ENCODE data around the gene GOLGA6A. TPM values are rescaled to one million over a fixed set of nuclear protein-coding genes. Genes with fewer than 3 reads are reported as not detected.
"Not testable (repeated sequence)": the region's sequence is repeated elsewhere in the genome, so short reads cannot be mapped to it uniquely, and the experiment has no call there.

Gene GOLGA6A
- total RNA-seq, 1 donor = under 0.01 TPM

DNA sequence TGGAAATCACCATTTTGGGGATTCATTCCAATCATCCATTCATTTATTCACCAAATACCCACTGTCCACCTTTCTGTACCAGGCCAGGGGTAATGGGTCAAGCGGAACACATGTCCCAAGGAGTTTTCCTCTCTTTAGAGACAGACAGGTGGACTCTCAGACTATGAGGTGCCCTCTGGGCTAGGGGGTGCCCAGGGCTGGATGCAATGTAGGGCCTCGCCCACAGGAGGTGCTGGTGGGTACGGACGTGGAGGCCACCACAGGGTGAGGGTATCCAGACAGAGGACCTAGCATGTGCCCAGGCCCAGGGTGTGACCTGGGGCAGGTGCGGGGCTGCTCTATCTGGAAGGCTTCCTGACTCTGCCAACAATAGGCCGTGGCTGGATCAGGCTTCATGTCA is 26.3 kb upstream of the GOLGA6A start:
- DNase-seq (ENCODE audit: low read depth in 2 of 3, low spot score in 2 of 3) = not testable (repeated sequence)

GRCh38 chr15:74108111-74108510 is 25.8 kb upstream of the GOLGA6A start:
- DNase-seq (ENCODE audit: low read depth in 2 of 3, low spot score in 2 of 3) = no peak

DNA sequence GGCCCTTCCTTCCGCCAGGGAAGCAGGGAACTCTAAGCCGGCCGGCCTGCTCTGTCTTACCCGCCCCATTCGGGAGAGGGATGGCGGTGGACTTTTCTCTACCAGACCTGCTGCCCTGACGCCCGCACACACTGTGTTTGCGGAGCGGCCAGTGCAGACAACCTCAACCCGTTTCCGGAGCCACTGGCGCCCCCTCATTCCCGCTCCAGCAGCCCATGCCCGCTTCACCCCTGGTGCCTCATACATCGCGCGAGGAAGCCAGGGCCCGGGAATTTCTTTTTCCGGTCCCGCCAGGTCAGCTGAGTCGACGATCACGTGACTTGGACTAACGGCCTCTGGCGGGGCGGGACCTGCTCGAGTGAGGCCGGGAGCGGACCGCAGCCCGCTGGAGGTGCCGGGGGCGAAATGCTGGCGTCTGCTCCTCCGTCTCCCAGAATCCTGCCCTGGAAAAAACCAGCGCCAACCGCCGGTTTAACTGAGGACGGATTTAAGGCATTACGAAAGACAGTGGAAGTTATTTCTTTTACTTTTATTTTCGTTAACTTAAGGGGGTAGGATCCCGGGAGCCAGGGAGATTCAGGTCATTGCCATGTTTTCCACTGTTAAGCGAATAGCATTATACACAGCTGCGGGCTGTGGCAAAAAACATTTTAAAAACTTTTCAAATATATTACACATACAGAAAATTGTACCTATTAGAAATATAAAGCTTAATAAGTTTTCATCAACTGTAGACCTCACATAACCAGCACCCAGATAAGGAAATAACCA is 17.8 kb upstream of the GOLGA6A start:
- DNase-seq (ENCODE audit: low read depth in 2 of 3, low spot score in 2 of 3) = peak; percentile 7 to 68 (median 58)

- DNase-seq (ENCODE audit: low read depth in 2 of 3, low spot score in 2 of 3) = not testable (repeated sequence)
These were observed 14.6 kb upstream of the GOLGA6A start for GRCh38 chr15:74096753-74097474.

DNA sequence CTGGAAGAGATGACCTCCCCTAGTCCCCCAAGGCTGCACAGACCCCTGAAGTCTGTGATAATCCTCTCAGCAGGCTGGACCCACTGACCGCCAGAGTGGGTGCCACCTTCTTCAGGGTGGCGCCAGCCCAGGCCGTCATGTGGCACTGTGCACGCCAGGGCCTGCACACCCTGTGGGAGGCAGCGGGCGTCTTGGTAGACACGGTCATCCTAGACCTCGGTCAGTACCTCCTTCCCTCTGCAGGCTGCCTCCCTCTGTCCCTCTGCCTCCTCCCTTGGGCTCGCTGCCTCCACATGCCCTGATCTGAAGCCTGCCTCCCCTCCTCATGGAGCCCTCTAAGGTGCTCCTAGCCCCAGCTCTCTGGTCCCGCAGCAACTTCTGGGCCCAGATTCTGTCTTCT is 13.3 kb upstream of the GOLGA6A start:
- DNase-seq (ENCODE audit: low read depth in 2 of 3, low spot score in 2 of 3) = not testable (repeated sequence)

GRCh38 chr15:74094567-74094966 is 12.2 kb upstream of the GOLGA6A start:
- not testable (repeated sequence) for DNase-seq (ENCODE audit: low read depth in 2 of 3, low spot score in 2 of 3)

DNA sequence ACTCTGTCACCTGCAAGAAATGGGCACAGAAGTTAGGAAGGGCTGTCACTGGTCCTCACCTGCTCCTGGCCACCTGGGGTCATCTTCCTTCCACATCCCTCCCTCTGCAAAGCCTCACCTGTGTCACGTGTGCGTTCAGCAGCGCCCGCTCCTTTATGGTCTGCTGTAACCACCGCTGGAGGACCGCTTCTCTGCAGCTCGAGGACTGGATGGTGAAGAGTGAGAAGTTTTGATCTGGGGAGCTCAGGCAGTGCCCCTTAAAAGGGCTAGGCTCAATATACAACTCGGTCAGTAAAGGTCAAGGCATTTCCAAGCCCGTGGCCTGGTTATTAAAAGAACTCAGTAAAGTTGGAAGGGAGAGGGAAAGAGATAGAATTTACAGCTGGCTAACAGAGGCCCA is 6.6 kb downstream of the GOLGA6A start:
- not testable (repeated sequence) for DNase-seq (ENCODE audit: low read depth in 2 of 3, low spot score in 2 of 3)

- not testable (repeated sequence) for DNase-seq (ENCODE audit: low read depth in 2 of 3, low spot score in 2 of 3)
These were observed 9.6 kb downstream of the GOLGA6A start for GRCh38 chr15:74072614-74073337.

DNA sequence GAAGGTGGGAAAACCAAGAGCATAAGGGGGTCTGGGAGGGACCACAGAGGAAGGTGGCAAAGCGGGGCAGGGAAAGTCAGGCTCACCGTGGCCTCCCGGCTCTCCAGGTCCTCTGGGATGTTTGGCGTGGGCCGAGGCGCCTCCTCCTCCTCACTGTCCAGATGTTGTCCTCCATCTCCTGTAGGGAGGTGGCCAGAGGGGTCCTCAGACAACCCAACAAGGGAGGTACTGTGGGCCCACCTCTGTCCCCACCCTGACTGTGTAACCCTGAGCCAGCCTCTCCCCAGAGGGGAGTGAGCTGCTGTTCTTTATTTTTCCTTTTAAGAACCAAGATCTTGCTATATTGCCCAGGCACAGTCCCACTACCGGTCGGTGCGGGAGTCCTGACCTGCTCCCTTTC is 10.2 kb downstream of the GOLGA6A start:
- not testable (repeated sequence) for DNase-seq (ENCODE audit: low read depth in 2 of 3, low spot score in 2 of 3)

GRCh38 chr15:74071645-74072044 is 10.7 kb downstream of the GOLGA6A start:
- not testable (repeated sequence) for DNase-seq (ENCODE audit: low read depth in 2 of 3, low spot score in 2 of 3)

GRCh38 chr15:74065684-74066411 is 16.5 kb downstream of the GOLGA6A start:
- not testable (repeated sequence) for DNase-seq (ENCODE audit: low read depth in 2 of 3, low spot score in 2 of 3)

GRCh38 chr15:74064822-74065221 is 17.5 kb downstream of the GOLGA6A start:
- not testable (repeated sequence) for DNase-seq (ENCODE audit: low read depth in 2 of 3, low spot score in 2 of 3)

DNA sequence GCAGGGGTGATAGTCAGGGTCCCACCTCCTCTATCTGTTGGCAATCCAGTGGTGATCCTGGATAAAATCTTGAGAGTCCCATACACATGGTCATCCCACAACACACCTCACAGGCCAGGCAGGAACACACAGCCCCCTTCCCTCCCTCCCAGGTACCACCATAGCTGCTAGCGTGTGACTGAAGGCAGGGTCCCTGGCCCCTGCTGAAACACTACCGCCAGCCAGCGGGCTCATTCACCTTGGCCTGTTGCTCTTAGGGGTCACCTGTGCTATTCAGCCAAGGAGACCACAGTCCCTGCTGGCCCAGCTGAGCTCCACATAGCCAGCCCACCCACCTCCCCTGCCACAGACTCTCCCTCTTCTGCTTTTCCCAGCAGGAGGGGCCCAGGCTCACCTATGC is 18.2 kb downstream of the GOLGA6A start:
- not testable (repeated sequence) for DNase-seq (ENCODE audit: low read depth in 2 of 3, low spot score in 2 of 3)

GRCh38 chr15:74063425-74064146 is 18.8 kb downstream of the GOLGA6A start:
- not testable (repeated sequence) for DNase-seq (ENCODE audit: low read depth in 2 of 3, low spot score in 2 of 3)

DNA sequence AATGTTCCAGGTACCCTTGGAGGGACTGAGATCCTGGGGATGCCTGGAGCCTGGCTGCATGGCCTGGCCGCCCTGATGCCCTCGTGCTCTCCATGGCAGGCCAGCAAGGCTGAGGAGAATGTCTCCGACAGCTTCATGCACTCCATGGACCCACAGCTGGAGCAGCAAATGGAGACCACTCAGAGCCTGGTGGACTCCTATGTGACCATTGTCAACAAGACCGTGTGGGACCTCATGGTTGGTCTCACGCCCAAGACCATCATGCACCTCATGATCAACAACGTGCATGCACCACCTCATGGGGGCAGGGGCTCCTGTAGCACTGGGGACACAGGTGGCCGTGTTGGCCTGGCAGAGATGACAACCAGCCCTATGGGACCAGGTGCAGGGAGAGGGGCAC is 19.7 kb downstream of the GOLGA6A start:
- no peak for DNase-seq (ENCODE audit: low read depth in 2 of 3, low spot score in 2 of 3)

GRCh38 chr15:74062236-74062635 is 20.1 kb downstream of the GOLGA6A start:
- no peak for DNase-seq (ENCODE audit: low read depth in 2 of 3, low spot score in 2 of 3)

GRCh38 chr15:74060251-74060650 is 22.1 kb downstream of the GOLGA6A start:
- no peak for DNase-seq (ENCODE audit: low read depth in 2 of 3, low spot score in 2 of 3)

- DNase-seq (ENCODE audit: low read depth in 2 of 3, low spot score in 2 of 3) = not testable (repeated sequence)
These were observed 23.1 kb downstream of the GOLGA6A start for GRCh38 chr15:74059050-74059833.

DNA sequence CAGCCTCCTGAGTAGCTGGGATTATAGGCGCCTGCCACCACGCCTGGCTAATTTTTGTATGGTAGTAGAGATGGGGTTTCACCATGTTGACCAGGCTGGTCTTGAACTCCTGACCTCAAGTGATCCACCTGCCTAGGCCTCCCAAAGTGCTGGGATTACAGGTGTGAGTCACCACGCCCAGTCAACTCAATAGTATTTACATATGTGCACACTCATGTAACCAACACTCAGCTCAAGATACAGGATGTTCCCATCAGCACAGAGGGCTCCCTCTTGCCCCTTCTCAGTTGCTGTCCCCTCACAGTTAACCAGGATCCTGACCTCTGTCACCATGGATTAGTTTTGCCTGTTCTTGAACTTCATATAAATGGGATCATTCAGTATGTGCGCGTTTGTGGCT is 26.0 kb downstream of the GOLGA6A start:
- not testable (repeated sequence) for DNase-seq (ENCODE audit: low read depth in 2 of 3, low spot score in 2 of 3)
